Sigmoid colon (tissue), 4 donors: Measurements from ENCODE around the gene NUDT3.

Experiments
- CTCF ChIP-seq, 4 experiments: fragments of 450-650 bp in 3 of 4; fragments of 200-600 bp in 1 of 4; IDR thresholded peaks; one replicate each; pipeline ENCODE4 v1.5.1; 2016 to 2019; ENCODE audit warnings: antibody characterized with exemption in 4 of 4, mild to moderate bottlenecking in 3 of 4, moderate library complexity in 2 of 4
- POLR2AphosphoS5 ChIP-seq, 4 donors: sonication (generic); formaldehyde crosslinking; IDR thresholded peaks; one replicate each; pipeline ENCODE4 v1.6.1; 2017; ENCODE audit warnings: antibody characterized with exemption in 4 of 4

GRCh38 chr6:34396518-34396917 lies 4.0 kb upstream of the NUDT3 start:
- TF ChIP-seq CTCF (IDR thresholded peaks at IDR 0.05) (no peak), POLR2AphosphoS5 (IDR thresholded peaks at IDR 0.05) (no peak)
